ENCODE data around the gene DNAJB13.

Gene DNAJB13

DNA sequence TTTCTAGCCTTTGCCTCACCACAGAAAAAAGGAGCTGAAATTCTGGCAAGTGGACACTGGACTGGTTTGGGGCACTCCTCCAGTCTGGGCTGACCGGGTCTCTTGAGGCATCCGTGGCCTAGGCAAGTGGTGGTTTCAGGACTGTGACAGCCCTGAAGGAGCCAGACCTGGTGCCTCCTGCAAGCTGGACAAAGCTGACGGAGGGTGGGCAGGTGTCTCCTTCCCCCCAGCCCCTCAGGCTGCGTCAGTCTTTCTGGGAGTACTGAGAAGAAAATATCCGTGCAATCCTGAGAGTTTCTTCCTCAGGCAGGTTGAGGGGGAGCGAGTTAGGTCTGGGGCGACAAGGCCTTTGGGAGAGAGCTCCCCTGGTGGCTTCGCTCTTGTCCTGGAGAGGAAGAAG is 62.3 kb downstream of the DNAJB13 start:
- no peak for TF ChIP-seq SNAI2 (CRISPR knock-in tag; IDR thresholded peaks at IDR 0.05)
- no peak for TF ChIP-seq ZC3H10 (CRISPR knock-in tag; IDR thresholded peaks at IDR 0.05)
- no peak for TF ChIP-seq ZFP3 (CRISPR knock-in tag; IDR thresholded peaks at IDR 0.05)
- no peak for TF ChIP-seq ZNF8 (CRISPR knock-in tag; IDR thresholded peaks at IDR 0.05)
- TF ChIP-seq ISL1 (CRISPR knock-in tag; IDR thresholded peaks at IDR 0.05) = no peak
- ATAC-seq = no peak

DNA sequence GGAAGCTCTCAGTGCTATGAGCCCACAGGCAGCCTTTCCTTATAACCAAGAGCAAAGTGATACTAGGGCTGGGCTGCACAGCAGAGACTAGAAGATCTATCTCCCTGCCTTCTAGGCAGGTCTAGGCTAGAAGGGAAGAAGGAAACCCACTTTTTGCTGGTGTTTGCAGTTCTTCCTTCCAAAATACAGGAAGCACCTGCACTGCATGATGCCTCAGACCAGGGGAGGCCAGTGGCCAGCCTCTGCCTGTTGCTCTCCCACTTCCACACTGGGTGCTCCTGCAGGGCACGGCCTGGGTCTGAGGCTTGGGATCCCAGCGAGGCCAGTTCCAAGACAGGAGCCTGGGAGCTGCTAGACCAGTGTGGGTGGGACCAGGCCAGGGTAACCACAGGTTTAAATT is 64.1 kb downstream of the DNAJB13 start:
- TF ChIP-seq, protein P1, sequence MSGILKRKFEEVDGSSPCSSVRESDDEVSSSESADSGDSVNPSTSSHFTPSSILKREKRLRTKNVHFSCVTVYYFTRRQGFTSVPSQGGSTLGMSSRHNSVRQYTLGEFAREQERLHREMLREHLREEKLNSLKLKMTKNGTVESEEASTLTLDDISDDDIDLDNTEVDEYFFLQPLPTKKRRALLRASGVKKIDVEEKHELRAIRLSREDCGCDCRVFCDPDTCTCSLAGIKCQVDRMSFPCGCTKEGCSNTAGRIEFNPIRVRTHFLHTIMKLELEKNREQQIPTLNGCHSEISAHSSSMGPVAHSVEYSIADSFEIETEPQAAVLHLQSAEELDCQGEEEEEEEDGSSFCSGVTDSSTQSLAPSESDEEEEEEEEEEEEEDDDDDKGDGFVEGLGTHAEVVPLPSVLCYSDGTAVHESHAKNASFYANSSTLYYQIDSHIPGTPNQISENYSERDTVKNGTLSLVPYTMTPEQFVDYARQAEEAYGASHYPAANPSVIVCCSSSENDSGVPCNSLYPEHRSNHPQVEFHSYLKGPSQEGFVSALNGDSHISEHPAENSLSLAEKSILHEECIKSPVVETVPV (CRISPR knock-in tag; IDR thresholded peaks at IDR 0.05) = no peak
- TF ChIP-seq ZNF565 (CRISPR knock-in tag; conservative IDR thresholded peaks at IDR 0.05; ENCODE audit: low read depth) (no peak), RARB (CRISPR knock-in tag; IDR thresholded peaks at IDR 0.05) (no peak)
- TF ChIP-seq, protein P2, sequence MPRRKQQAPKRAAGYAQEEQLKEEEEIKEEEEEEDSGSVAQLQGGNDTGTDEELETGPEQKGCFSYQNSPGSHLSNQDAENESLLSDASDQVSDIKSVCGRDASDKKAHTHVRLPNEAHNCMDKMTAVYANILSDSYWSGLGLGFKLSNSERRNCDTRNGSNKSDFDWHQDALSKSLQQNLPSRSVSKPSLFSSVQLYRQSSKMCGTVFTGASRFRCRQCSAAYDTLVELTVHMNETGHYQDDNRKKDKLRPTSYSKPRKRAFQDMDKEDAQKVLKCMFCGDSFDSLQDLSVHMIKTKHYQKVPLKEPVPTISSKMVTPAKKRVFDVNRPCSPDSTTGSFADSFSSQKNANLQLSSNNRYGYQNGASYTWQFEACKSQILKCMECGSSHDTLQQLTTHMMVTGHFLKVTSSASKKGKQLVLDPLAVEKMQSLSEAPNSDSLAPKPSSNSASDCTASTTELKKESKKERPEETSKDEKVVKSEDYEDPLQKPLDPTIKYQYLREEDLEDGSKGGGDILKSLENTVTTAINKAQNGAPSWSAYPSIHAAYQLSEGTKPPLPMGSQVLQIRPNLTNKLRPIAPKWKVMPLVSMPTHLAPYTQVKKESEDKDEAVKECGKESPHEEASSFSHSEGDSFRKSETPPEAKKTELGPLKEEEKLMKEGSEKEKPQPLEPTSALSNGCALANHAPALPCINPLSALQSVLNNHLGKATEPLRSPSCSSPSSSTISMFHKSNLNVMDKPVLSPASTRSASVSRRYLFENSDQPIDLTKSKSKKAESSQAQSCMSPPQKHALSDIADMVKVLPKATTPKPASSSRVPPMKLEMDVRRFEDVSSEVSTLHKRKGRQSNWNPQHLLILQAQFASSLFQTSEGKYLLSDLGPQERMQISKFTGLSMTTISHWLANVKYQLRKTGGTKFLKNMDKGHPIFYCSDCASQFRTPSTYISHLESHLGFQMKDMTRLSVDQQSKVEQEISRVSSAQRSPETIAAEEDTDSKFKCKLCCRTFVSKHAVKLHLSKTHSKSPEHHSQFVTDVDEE (CRISPR knock-in tag; IDR thresholded peaks at IDR 0.05) = no peak
- ATAC-seq = no peak

DNA sequence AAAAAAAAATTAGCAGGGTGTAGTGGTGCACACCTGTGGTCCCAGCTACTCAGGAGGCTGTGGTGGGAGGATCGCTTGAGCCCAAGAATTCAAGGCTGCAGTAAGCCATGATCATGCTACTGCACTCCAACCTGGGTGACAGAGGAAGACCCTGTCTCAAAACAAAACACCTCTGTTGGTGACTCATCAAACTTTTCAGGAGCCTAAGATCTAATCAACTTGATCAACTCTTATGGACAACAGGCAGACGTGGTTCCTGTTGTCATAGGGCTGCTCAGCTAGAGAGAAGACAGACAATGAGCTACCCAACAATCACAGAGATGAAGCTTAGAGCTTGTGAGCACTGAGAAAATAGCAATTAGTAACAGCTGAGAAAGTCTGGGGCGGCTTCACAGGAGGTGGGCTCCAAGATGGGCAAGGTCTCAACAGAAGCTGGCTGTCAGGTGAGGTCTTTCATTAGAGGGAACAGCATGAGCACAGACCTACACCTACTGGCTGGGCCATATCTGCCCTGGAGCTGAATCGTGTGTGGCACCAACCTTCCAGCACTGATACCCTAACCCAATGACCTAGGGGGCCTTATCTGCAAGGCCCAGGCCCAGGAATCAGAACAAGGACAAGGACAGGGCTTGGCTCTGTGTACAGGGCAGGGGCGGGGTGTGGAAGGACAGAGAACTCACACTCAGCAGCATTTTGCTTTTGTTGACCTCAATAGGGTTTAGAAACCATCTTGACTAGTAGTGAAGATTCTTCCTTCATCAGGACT is 65.3 kb downstream of the DNAJB13 start:
- ATAC-seq = no peak
- TF ChIP-seq GLIS3 (CRISPR knock-in tag; IDR thresholded peaks at IDR 0.05) (no peak), ZNF565 (CRISPR knock-in tag; conservative IDR thresholded peaks at IDR 0.05; ENCODE audit: low read depth) (no peak), ZC3H10 (CRISPR knock-in tag; IDR thresholded peaks at IDR 0.05) (no peak), SNAI2 (CRISPR knock-in tag; IDR thresholded peaks at IDR 0.05) (no peak), ESRRG (CRISPR knock-in tag; IDR thresholded peaks at IDR 0.05) (no peak), ZNF70 (CRISPR knock-in tag; IDR thresholded peaks at IDR 0.05) (no peak), ARNTL (CRISPR knock-in tag; IDR thresholded peaks at IDR 0.05; ENCODE audit: borderline replicate concordance, low read depth) (no peak), OSR1 (CRISPR knock-in tag; IDR thresholded peaks at IDR 0.05) (no peak), TOX (CRISPR knock-in tag; IDR thresholded peaks at IDR 0.05; ENCODE audit: borderline replicate concordance) (no peak), ZNF8 (CRISPR knock-in tag; IDR thresholded peaks at IDR 0.05) (no peak), TCF4 (CRISPR knock-in tag; IDR thresholded peaks at IDR 0.05; ENCODE audit: borderline replicate concordance) (no peak), CSDC2 (CRISPR knock-in tag; IDR thresholded peaks at IDR 0.05) (no peak), BACH2 (CRISPR knock-in tag; IDR thresholded peaks at IDR 0.05; ENCODE audit: borderline replicate concordance) (no peak), ZFP30 (CRISPR knock-in tag; IDR thresholded peaks at IDR 0.05) (no peak), ISL1 (CRISPR knock-in tag; IDR thresholded peaks at IDR 0.05) (no peak)
- TF ChIP-seq, protein P1 (CRISPR knock-in tag; IDR thresholded peaks at IDR 0.05) = no peak
- TF ChIP-seq, protein P2 (CRISPR knock-in tag; IDR thresholded peaks at IDR 0.05) = no peak
- TF ChIP-seq, protein P3, sequence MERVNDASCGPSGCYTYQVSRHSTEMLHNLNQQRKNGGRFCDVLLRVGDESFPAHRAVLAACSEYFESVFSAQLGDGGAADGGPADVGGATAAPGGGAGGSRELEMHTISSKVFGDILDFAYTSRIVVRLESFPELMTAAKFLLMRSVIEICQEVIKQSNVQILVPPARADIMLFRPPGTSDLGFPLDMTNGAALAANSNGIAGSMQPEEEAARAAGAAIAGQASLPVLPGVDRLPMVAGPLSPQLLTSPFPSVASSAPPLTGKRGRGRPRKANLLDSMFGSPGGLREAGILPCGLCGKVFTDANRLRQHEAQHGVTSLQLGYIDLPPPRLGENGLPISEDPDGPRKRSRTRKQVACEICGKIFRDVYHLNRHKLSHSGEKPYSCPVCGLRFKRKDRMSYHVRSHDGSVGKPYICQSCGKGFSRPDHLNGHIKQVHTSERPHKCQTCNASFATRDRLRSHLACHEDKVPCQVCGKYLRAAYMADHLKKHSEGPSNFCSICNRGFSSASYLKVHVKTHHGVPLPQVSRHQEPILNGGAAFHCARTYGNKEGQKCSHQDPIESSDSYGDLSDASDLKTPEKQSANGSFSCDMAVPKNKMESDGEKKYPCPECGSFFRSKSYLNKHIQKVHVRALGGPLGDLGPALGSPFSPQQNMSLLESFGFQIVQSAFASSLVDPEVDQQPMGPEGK (CRISPR knock-in tag; IDR thresholded peaks at IDR 0.05; ENCODE audit: borderline replicate concordance) = no peak
- TF ChIP-seq, protein P4, sequence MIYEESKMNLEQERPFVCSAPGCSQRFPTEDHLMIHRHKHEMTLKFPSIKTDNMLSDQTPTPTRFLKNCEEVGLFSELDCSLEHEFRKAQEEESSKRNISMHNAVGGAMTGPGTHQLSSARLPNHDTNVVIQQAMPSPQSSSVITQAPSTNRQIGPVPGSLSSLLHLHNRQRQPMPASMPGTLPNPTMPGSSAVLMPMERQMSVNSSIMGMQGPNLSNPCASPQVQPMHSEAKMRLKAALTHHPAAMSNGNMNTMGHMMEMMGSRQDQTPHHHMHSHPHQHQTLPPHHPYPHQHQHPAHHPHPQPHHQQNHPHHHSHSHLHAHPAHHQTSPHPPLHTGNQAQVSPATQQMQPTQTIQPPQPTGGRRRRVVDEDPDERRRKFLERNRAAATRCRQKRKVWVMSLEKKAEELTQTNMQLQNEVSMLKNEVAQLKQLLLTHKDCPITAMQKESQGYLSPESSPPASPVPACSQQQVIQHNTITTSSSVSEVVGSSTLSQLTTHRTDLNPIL (CRISPR knock-in tag; IDR thresholded peaks at IDR 0.05; ENCODE audit: low read depth) = no peak

All from SK-N-SH treated with all-trans-retinoic acid at 6 μM for 48 hours (cell line).